HUES64 (cell line): ENCODE results near the gene TMTC1.

ENCODE experiments used
- H3K27ac ChIP-seq: 2 replicates; pipeline ENCODE4 v1.7.0; 2013; ENCODE audit warnings: low read depth, low read length, inconsistent platforms
- H3K27me3 ChIP-seq: 2 replicates; pipeline ENCODE4 v1.6.1; 2013; ENCODE audit warnings: mild to moderate bottlenecking, low read length; ENCODE audit not compliant: insufficient read depth
- H3K36me3 ChIP-seq: 2 replicates; pipeline ENCODE4 v1.6.1; 2013; ENCODE audit warnings: mild to moderate bottlenecking, low read length; ENCODE audit not compliant: insufficient read depth
- H3K4me1 ChIP-seq: 2 replicates; pipeline ENCODE4 v1.6.1; 2013; ENCODE audit warnings: mild to moderate bottlenecking, low read length, moderate library complexity; ENCODE audit not compliant: insufficient read depth
- H3K4me3 ChIP-seq: 2 replicates; pipeline ENCODE4 v1.5.1; 2013; ENCODE audit warnings: mild to moderate bottlenecking, low read length, moderate library complexity
- H3K9ac ChIP-seq: 2 replicates; pipeline ENCODE4 v1.6.1; 2013; ENCODE audit warnings: mild to moderate bottlenecking, low read depth, low read length
- H3K9me3 ChIP-seq: 2 replicates; pipeline ENCODE4 v1.6.1; 2013; ENCODE audit warnings: low read depth, low read length; ENCODE audit not compliant: insufficient read depth
- WGBS: fragments of 150-250, 120-280 bp; methylation state at CpG from one replicate; pipeline ENCODE4 v1.1.7; 2013; ENCODE audit warnings: missing lambda C conversion rate; 5-methylcytosine and 5-hydroxymethylcytosine counted together

The TMTC1 gene

GRCh38 chr12:29726741-29727348, 56.9 kb downstream of the TMTC1 start:
- no peaks in the 10 kb centered on the region for H3K9me3 ChIP-seq
- no peaks in the 10 kb centered on the region for H3K4me1 ChIP-seq

DNA sequence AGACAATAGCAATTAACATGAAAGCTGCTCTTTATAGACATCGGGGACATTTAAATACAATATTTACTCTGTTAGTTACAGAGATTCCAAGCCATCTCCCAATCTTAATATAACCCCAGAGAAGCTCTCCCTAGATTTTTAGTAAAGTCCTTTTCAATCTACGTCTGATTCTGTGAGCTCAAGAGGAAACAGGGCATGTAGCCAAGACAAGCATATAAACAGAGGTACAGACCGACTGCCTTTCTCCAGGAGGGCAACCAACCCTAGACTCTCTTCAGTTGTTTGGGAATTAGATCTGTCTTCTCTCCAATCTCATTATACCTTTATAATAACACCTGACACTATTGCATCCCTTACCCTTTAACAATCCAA, 57.4 kb downstream of the TMTC1 start:
- no peaks in the 10 kb centered on the region; the same call in 1 of the 2 replicates for H3K27me3 ChIP-seq
- H3K4me1 ChIP-seq: no peaks in the 10 kb centered on the region
- H3K9ac ChIP-seq: no peak overlapping the region
- no peaks in the 10 kb centered on the region for H3K9me3 ChIP-seq
- 92% methylated on average over 3 of the region's 3 CpGs for WGBS
- no peak overlapping the region for H3K27ac ChIP-seq
- no peaks in the 10 kb centered on the region for H3K36me3 ChIP-seq
- no peak overlapping the region for H3K4me3 ChIP-seq

More at GRCh38 chr12:29726741-29727348, 56.9 kb downstream of the TMTC1 start:
- no CpG with 5 or more reads among the region's 2 CpGs for WGBS
- H3K27ac ChIP-seq: no peak overlapping the region
- H3K36me3 ChIP-seq: no peaks in the 10 kb centered on the region
- H3K27me3 ChIP-seq: no peaks in the 10 kb centered on the region; the same call in 1 of the 2 replicates
- H3K4me3 ChIP-seq: no peak overlapping the region
- H3K9ac ChIP-seq: no peak overlapping the region

- no peak overlapping the region for H3K4me3 ChIP-seq
- H3K4me1 ChIP-seq: no peaks in the 10 kb centered on the region
- 87% methylated on average over 6 of the region's 6 CpGs for WGBS
- H3K36me3 ChIP-seq: no peaks in the 10 kb centered on the region
- no peak overlapping the region for H3K9ac ChIP-seq
- H3K27ac ChIP-seq: no peak overlapping the region
- H3K27me3 ChIP-seq: no peaks in the 10 kb centered on the region; the same call in 1 of the 2 replicates
- no peaks in the 10 kb centered on the region for H3K9me3 ChIP-seq
Observed at GRCh38 chr12:29725587-29726320, 58.0 kb downstream of the TMTC1 start.

GRCh38 chr12:29722164-29722563, 61.6 kb downstream of the TMTC1 start:
- Histone ChIP-seq H3K27ac (no peak overlapping the region), H3K4me1 (no peaks in the 10 kb centered on the region), H3K9me3 (no peaks in the 10 kb centered on the region), H3K9ac (no peak overlapping the region), H3K36me3 (no peaks in the 10 kb centered on the region), H3K4me3 (no peak overlapping the region), H3K27me3 (no peaks in the 10 kb centered on the region)
- WGBS: 100% methylated on average over 1 of the region's 2 CpGs

- no peak overlapping the region for H3K9ac ChIP-seq
- H3K36me3 ChIP-seq: no peaks in the 10 kb centered on the region
- H3K4me1 ChIP-seq: no peaks in the 10 kb centered on the region
- H3K27ac ChIP-seq: no peak overlapping the region
- WGBS: 59% methylated on average over 5 of the region's 5 CpGs
- H3K4me3 ChIP-seq: no peak overlapping the region
- H3K9me3 ChIP-seq: no peaks in the 10 kb centered on the region
- no peaks in the 10 kb centered on the region for H3K27me3 ChIP-seq
Observed at GRCh38 chr12:29719381-29719780, 64.4 kb downstream of the TMTC1 start.

- no CpG with 5 or more reads among the region's 1 CpG for WGBS
- no peaks in the 10 kb centered on the region for H3K27me3 ChIP-seq
- no peaks in the 10 kb centered on the region for H3K4me1 ChIP-seq
- no peaks in the 10 kb centered on the region for H3K9me3 ChIP-seq
- no peak overlapping the region for H3K9ac ChIP-seq
- no peak overlapping the region for H3K27ac ChIP-seq
- H3K36me3 ChIP-seq: no peaks in the 10 kb centered on the region
- H3K4me3 ChIP-seq: no peak overlapping the region
Observed at GRCh38 chr12:29717540-29718100, 66.1 kb downstream of the TMTC1 start.

DNA sequence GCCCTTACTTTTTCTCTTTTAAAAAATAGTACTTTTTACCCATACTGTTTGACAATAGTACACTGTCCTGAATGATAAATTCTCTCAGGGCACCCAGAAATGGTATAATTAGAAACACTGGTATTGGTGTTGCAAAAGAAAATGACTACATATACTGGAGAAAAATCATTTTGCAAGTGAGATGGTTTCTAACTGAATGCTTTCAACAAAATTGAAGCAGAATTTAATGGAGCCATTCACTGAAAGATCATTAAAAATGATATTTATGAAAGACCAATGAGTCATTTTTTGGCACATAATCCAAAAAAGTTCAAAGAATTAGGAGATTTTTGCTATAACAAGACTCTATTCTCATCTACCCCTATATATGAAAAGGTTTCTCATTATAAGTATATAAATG, 68.8 kb downstream of the TMTC1 start:
- H3K9ac ChIP-seq: no peak overlapping the region
- no peaks in the 10 kb centered on the region for H3K9me3 ChIP-seq
- H3K27me3 ChIP-seq: no peaks in the 10 kb centered on the region
- no peak overlapping the region for H3K4me3 ChIP-seq
- H3K36me3 ChIP-seq: no peaks in the 10 kb centered on the region
- H3K4me1 ChIP-seq: peaks cover under 1% of the 10 kb centered on the region
- H3K27ac ChIP-seq: no peak overlapping the region

DNA sequence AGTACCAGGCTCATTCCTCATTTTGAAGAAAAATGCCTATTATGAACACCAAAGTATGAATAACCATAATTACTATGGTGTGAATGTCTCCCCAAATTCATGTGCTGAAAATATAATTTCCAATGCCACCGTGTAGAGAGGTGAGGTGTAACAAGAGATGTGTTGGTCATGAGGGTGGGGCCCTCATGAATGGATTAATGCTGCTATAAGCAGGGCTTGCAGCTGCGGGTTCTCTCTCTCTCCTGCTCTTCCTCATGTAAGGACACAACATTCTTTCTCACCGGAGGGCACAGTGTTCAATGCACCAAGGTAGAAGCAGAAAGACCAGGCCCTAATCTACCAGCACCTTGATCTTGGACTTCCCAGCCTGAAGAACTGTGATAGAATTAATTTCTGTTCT, 70.0 kb downstream of the TMTC1 start:
- no peaks in the 10 kb centered on the region for H3K27me3 ChIP-seq

DNA sequence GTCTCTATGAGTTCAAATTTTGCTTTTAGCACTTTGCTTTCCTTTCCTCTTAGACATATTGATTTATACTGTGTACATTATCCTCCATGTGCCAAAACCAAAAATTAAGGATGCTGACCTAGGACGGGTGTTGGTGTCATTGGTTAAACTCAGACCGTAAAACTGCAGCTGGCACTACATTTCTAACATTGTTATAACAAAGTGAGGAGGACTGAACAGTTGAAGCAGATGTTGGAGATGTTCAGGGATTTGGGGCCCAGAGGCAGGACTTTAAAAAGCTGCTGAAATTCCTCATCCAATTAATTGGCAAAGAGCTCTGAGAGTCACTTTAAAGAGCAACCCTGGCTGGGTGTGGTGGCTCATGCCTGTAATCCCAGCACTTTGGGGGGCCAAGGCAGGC, 72.4 kb downstream of the TMTC1 start:
- Histone ChIP-seq H3K9ac (no peak overlapping the region), H3K9me3 (no peaks in the 10 kb centered on the region), H3K4me3 (no peak overlapping the region), H3K4me1 (peaks cover 21% of the 10 kb centered on the region), H3K27ac (no peak overlapping the region), H3K27me3 (no peaks in the 10 kb centered on the region), H3K36me3 (no peaks in the 10 kb centered on the region)
- 89% methylated on average over 1 of the region's 2 CpGs for WGBS

More for the DNA sequence above, 70.0 kb downstream of the TMTC1 start:
- Histone ChIP-seq H3K36me3 (no peaks in the 10 kb centered on the region), H3K9me3 (no peaks in the 10 kb centered on the region), H3K4me3 (no peak overlapping the region), H3K9ac (no peak overlapping the region), H3K27ac (no peak overlapping the region), H3K4me1 (peaks cover 13% of the 10 kb centered on the region)
- WGBS: 95% methylated on average over 3 of the region's 3 CpGs

DNA sequence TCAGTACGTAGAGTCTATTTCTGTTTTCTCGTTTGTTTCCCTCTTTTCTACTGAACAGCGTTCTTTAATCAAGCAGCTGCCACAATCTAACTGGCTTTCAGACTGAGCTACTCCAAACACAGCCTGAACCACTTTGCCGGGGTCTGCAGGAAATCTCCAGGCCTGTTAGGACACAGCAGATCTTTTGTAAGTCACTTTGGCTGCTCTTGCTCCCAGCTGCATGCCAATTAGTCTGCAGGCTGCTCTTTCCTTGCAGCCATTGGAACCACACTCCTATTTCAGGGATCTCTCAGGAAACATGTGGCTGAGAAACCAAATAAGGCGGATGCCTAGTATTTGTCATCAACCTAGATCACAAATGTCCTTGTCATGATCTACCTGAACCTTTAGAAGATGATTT, 73.6 kb downstream of the TMTC1 start:
- no peak overlapping the region; the same call in 1 of the 2 replicates for H3K9ac ChIP-seq
- no peak overlapping the region for H3K4me3 ChIP-seq
- no peaks in the 10 kb centered on the region for H3K27me3 ChIP-seq
- H3K27ac ChIP-seq: peak overlapping the region; percentile 25
- WGBS: 53% methylated on average over 5 of the region's 5 CpGs
- peaks cover 24% of the 10 kb centered on the region for H3K4me1 ChIP-seq
- H3K36me3 ChIP-seq: no peaks in the 10 kb centered on the region
- no peaks in the 10 kb centered on the region for H3K9me3 ChIP-seq

DNA sequence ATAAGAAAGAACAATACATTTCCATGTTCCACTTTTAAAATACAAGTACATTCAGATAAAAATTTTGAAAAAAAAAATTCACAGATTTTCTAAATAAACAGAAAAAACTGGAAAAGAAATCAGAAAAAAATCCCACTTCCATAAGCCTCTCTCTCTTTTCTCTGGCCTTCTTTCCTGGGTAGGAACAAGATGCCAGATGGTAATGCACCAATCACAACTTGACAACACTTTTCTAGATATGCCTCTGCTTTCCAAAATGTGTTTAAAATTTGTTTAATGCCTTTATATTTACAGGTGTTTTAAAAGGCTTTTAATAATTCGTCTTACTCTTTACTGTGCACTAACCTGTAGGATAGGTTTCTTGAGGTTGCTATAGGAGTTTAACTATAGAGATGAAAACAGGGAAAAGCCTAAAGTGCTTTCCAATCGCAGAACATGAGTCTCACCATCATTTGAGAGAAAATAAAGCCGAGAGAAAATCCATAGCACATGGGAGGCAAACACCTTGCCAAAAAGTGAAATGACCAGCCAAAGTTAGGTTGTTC, 74.2 kb downstream of the TMTC1 start:
- H3K9me3 ChIP-seq: no peaks in the 10 kb centered on the region
- no peak overlapping the region; the same call in 1 of the 2 replicates for H3K9ac ChIP-seq
- no peak overlapping the region for H3K4me3 ChIP-seq
- peaks cover 24% of the 10 kb centered on the region for H3K4me1 ChIP-seq
- no peaks in the 10 kb centered on the region for H3K27me3 ChIP-seq
- WGBS: 85% methylated on average over 2 of the region's 3 CpGs
- H3K36me3 ChIP-seq: no peaks in the 10 kb centered on the region
- H3K27ac ChIP-seq: peak overlapping the region; percentile 25
